Measurements from ENCODE around the gene RIBC2. TPM values are rescaled to one million over a fixed set of nuclear protein-coding genes. Genes with fewer than 3 reads are reported as not detected.
"Not testable (repeated sequence)": the region's sequence is repeated elsewhere in the genome, so short reads cannot be mapped to it uniquely, and the experiment has no call there.

The RIBC2 gene
- total RNA-seq, result under 1 TPM in 2 of 3 donors, not detected in 1; 0.38 to 0.86 TPM
- 0.92 TPM for total RNA-seq (2013)

GRCh38 chr22:45413368-45414211, at the start of gene RIBC2, which contains the start of gene SMC1B:
RIBC2 (plus strand) TSS chr22:45413693; CDS start chr22:45413887, 194 bp downstream.
SMC1B (minus strand) TSS chr22:45413599; CDS start chr22:45413567, 32 bp downstream.
- 10% methylated on average over 68 of the region's 68 CpGs for WGBS (ENCODE audit: insufficient coverage)
- H3K9me3 ChIP-seq (ENCODE audit: control insufficient read depth, insufficient read depth, low read length), result no peaks in the 10 kb centered on the region
- peak; percentile 56 to 85 for DNase-seq
- H3K27me3 ChIP-seq (ENCODE audit: control insufficient read depth, insufficient read depth, low read length), result no peaks in the 10 kb centered on the region
- intact Hi-C loops (cut with micrococcal nuclease), result no loop called here
- H3K4me3 ChIP-seq (ENCODE audit: low read length), result peak within 1 kb of the TSS; percentile 63
- TF ChIP-seq CTCF (IDR thresholded peaks at IDR 0.05), result no peak
- Mint-ChIP-seq H3K27me3 (ENCODE audit: low read depth in 2 of 2) (no peaks in the 10 kb centered on the region), H3K27ac (peak within 1 kb of the TSS; percentile 18 to 88), H3K9me3 (no peaks in the 10 kb centered on the region), H3K36me3 (no peaks in the 10 kb centered on the region), H3K4me3 (peak within 1 kb of the TSS; percentile 74), H3K4me1 (peaks cover 5 to 12% of the 10 kb centered on the region in 2 donors)
- H3K36me3 ChIP-seq (ENCODE audit: control insufficient read depth, insufficient read depth, low read length), result no peaks in the 10 kb centered on the region
- H3K27ac ChIP-seq (ENCODE audit: low read length), result peak within 1 kb of the TSS; percentile 2
- peak; percentile 65 to 94 (median 89) for ATAC-seq
- peaks cover 15% of the 10 kb centered on the region for H3K4me1 ChIP-seq (ENCODE audit: control insufficient read depth, insufficient read depth, low read length)

GRCh38 chr22:45366713-45367112, 46.8 kb upstream of the RIBC2 start:
- peaks cover 5 to 6% of the 10 kb centered on the region in 2 donors for H3K9me3 Mint-ChIP-seq

GRCh38 chr22:45373592-45373991, 39.9 kb upstream of the RIBC2 start:
- H3K9me3 ChIP-seq (ENCODE audit: control insufficient read depth, insufficient read depth, low read length); H3K4me1 Mint-ChIP-seq; H3K27ac ChIP-seq (ENCODE audit: low read length); H3K27me3 ChIP-seq (ENCODE audit: control insufficient read depth, insufficient read depth, low read length); DNase-seq; ATAC-seq; H3K4me3 Mint-ChIP-seq; H3K9me3 Mint-ChIP-seq; H3K36me3 ChIP-seq (ENCODE audit: control insufficient read depth, insufficient read depth, low read length); H3K4me1 ChIP-seq (ENCODE audit: control insufficient read depth, insufficient read depth, low read length); H3K36me3 Mint-ChIP-seq; H3K4me3 ChIP-seq (ENCODE audit: low read length); intact Hi-C loops (cut with micrococcal nuclease); H3K27ac Mint-ChIP-seq; H3K27me3 Mint-ChIP-seq (ENCODE audit: low read depth in 2 of 2): not testable (repeated sequence)
- 95% methylated on average over 3 of the region's 3 CpGs for WGBS (ENCODE audit: insufficient coverage)

More at GRCh38 chr22:45366713-45367112, 46.8 kb upstream of the RIBC2 start:
- Histone ChIP-seq H3K27ac (ENCODE audit: low read length) (no peak overlapping the region), H3K36me3 (ENCODE audit: control insufficient read depth, insufficient read depth, low read length) (no peaks in the 10 kb centered on the region), H3K9me3 (ENCODE audit: control insufficient read depth, insufficient read depth, low read length) (peaks cover 6% of the 10 kb centered on the region), H3K4me3 (ENCODE audit: low read length) (no peak overlapping the region), H3K4me1 (ENCODE audit: control insufficient read depth, insufficient read depth, low read length) (no peaks in the 10 kb centered on the region), H3K27me3 (ENCODE audit: control insufficient read depth, insufficient read depth, low read length) (no peaks in the 10 kb centered on the region)
- no peaks in the 10 kb centered on the region for H3K4me1 Mint-ChIP-seq
- H3K27me3 Mint-ChIP-seq (ENCODE audit: low read depth in 2 of 2), result peaks cover 3 to 9% of the 10 kb centered on the region in 2 donors
- WGBS (ENCODE audit: insufficient coverage), result 84% methylated on average over 3 of the region's 3 CpGs
- DNase-seq (no peak), ATAC-seq (no peak)
- no peak overlapping the region for H3K4me3 Mint-ChIP-seq
- H3K27ac Mint-ChIP-seq, result no peak overlapping the region
- intact Hi-C loops (cut with micrococcal nuclease), result no loop called here
- TF ChIP-seq CTCF (IDR thresholded peaks at IDR 0.05), result no peak
- peaks cover 11% of the 10 kb centered on the region for H3K36me3 Mint-ChIP-seq

GRCh38 chr22:45376009-45376408, 37.5 kb upstream of the RIBC2 start:
- intact Hi-C loops (cut with micrococcal nuclease), result no loop called here
- H3K9me3 ChIP-seq (ENCODE audit: control insufficient read depth, insufficient read depth, low read length), result no peaks in the 10 kb centered on the region
- H3K4me3 ChIP-seq (ENCODE audit: low read length), result no peak overlapping the region
- ATAC-seq, result no peak
- H3K27me3 ChIP-seq (ENCODE audit: control insufficient read depth, insufficient read depth, low read length), result no peaks in the 10 kb centered on the region
- Mint-ChIP-seq H3K27ac (no peak overlapping the region), H3K36me3 (no peaks in the 10 kb centered on the region), H3K27me3 (ENCODE audit: low read depth in 2 of 2) (no peaks in the 10 kb centered on the region), H3K4me3 (no peak overlapping the region), H3K4me1 (no peaks in the 10 kb centered on the region), H3K9me3 (no peaks in the 10 kb centered on the region)
- no peaks in the 10 kb centered on the region for H3K4me1 ChIP-seq (ENCODE audit: control insufficient read depth, insufficient read depth, low read length)
- no peaks in the 10 kb centered on the region for H3K36me3 ChIP-seq (ENCODE audit: control insufficient read depth, insufficient read depth, low read length)
- TF ChIP-seq CTCF (IDR thresholded peaks at IDR 0.05), result no peak
- DNase-seq, result no peak
- 60% methylated on average over 1 of the region's 3 CpGs for WGBS (ENCODE audit: insufficient coverage)
- H3K27ac ChIP-seq (ENCODE audit: low read length), result no peak overlapping the region
